ENCODE measurements around the gene CMTM5.

Gene CMTM5

GRCh38 chr14:23366426-23366921 is 10.4 kb upstream of the CMTM5 start:
- peak overlapping the region; percentile 22 for H3K27ac ChIP-seq (ENCODE audit: low read depth, low read length)

GRCh38 chr14:23370221-23370620 is 6.6 kb upstream of the CMTM5 start:
- H3K4ac ChIP-seq (ENCODE audit: low read depth, low read length): no peak overlapping the region
- H3K4me2 ChIP-seq (ENCODE audit: low read length): no peak overlapping the region
- no peak overlapping the region for H2BK12ac ChIP-seq (ENCODE audit: low read length)
- no CpG with 5 or more reads among the region's 1 CpG for WGBS (ENCODE audit: extremely low coverage, insufficient coverage, insufficient read length)
- H3K14ac ChIP-seq (ENCODE audit: low read length): no peak overlapping the region
- H2AK5ac ChIP-seq (ENCODE audit: low read length): no peak overlapping the region
- H4K12ac ChIP-seq (ENCODE audit: low read depth, low read length): no peak overlapping the region
- H2BK5ac ChIP-seq (ENCODE audit: low read depth, low read length, poor library complexity): no peak overlapping the region
- peaks cover 0 to 5% of the 10 kb centered on the region in 2 experiments for H3K4me1 ChIP-seq (ENCODE audit: control insufficient read depth in 1 of 2, insufficient read depth in 2 of 2, low read length in 2 of 2)
- DNase-seq: no peak
- H3K9me3 ChIP-seq (ENCODE audit: insufficient read depth, low read depth, low read length): peaks cover 2% of the 10 kb centered on the region
- no peak overlapping the region for H3K27ac ChIP-seq (ENCODE audit: low read depth, low read length)
- H4K91ac ChIP-seq (ENCODE audit: low read depth, low read length): no peak overlapping the region
- H3K36me3 ChIP-seq (ENCODE audit: control insufficient read depth in 1 of 2, insufficient read depth in 2 of 2, low read length in 2 of 2): no peaks in the 10 kb centered on the region
- H3K27me3 ChIP-seq (ENCODE audit: insufficient read depth, low read length): no peaks in the 10 kb centered on the region
- H3K9ac ChIP-seq (ENCODE audit: low read length): no peak overlapping the region
- H2AFZ ChIP-seq (ENCODE audit: insufficient read depth, low read length, poor library complexity): no peak overlapping the region
- H3K23ac ChIP-seq (ENCODE audit: low read length): no peak overlapping the region
- H3K18ac ChIP-seq (ENCODE audit: low read length): no peak overlapping the region
- no peak overlapping the region for H3K4me3 ChIP-seq (ENCODE audit: low read depth, low read length)
- no peak overlapping the region for H4K8ac ChIP-seq (ENCODE audit: low read depth, low read length)
- peaks cover 8% of the 10 kb centered on the region for H3K79me2 ChIP-seq (ENCODE audit: control insufficient read depth, insufficient read depth, low read length, poor library complexity)
- peaks cover 12% of the 10 kb centered on the region for H3K79me1 ChIP-seq (ENCODE audit: low read length)
- H2BK120ac ChIP-seq (ENCODE audit: insufficient read depth, low read length, poor library complexity): no peak overlapping the region

More at GRCh38 chr14:23366426-23366921, 10.4 kb upstream of the CMTM5 start:
- H3K9me3 ChIP-seq (ENCODE audit: insufficient read depth, low read depth, low read length): peaks cover 2% of the 10 kb centered on the region
- H2AFZ ChIP-seq (ENCODE audit: insufficient read depth, low read length, poor library complexity): no peak overlapping the region
- H3K4me3 ChIP-seq (ENCODE audit: low read depth, low read length): peak overlapping the region; percentile 52
- WGBS (ENCODE audit: extremely low coverage, insufficient coverage, insufficient read length): no CpG with 5 or more reads among the region's 34 CpGs
- no peak overlapping the region for H2BK5ac ChIP-seq (ENCODE audit: low read depth, low read length, poor library complexity)
- H3K14ac ChIP-seq (ENCODE audit: low read length): peak overlapping the region; percentile 22
- H3K27me3 ChIP-seq (ENCODE audit: insufficient read depth, low read length): no peaks in the 10 kb centered on the region
- peak overlapping the region; percentile 13 for H4K91ac ChIP-seq (ENCODE audit: low read depth, low read length)
- H3K4me1 ChIP-seq (ENCODE audit: control insufficient read depth in 1 of 2, insufficient read depth in 2 of 2, low read length in 2 of 2): peaks cover 7 to 17% of the 10 kb centered on the region in 2 experiments
- H3K79me2 ChIP-seq (ENCODE audit: control insufficient read depth, insufficient read depth, low read length, poor library complexity): peaks cover 19% of the 10 kb centered on the region
- H3K36me3 ChIP-seq (ENCODE audit: control insufficient read depth in 1 of 2, insufficient read depth in 2 of 2, low read length in 2 of 2): peaks cover 0 to 1% of the 10 kb centered on the region in 2 experiments
- peak overlapping the region; percentile 9 for H2AK5ac ChIP-seq (ENCODE audit: low read length)
- no peak overlapping the region for H2BK12ac ChIP-seq (ENCODE audit: low read length)
- H2BK120ac ChIP-seq (ENCODE audit: insufficient read depth, low read length, poor library complexity): peak overlapping the region; percentile 9
- peak overlapping the region; percentile 8 for H4K8ac ChIP-seq (ENCODE audit: low read depth, low read length)
- no peak overlapping the region for H3K4ac ChIP-seq (ENCODE audit: low read depth, low read length)
- H3K23ac ChIP-seq (ENCODE audit: low read length): no peak overlapping the region
- H3K4me2 ChIP-seq (ENCODE audit: low read length): peak overlapping the region; percentile 53
- peak overlapping the region; percentile 4 for H3K18ac ChIP-seq (ENCODE audit: low read length)
- peaks cover 23% of the 10 kb centered on the region for H3K79me1 ChIP-seq (ENCODE audit: low read length)
- H3K9ac ChIP-seq (ENCODE audit: low read length): peak overlapping the region; percentile 9
- peak in 1 of 2 donors; percentile 54 for DNase-seq
- no peak overlapping the region for H4K12ac ChIP-seq (ENCODE audit: low read depth, low read length)

GRCh38 chr14:23371865-23372264 is 5.0 kb upstream of the CMTM5 start:
- Histone ChIP-seq H3K79me2 (ENCODE audit: control insufficient read depth, insufficient read depth, low read length, poor library complexity) (no peaks in the 10 kb centered on the region), H3K79me1 (ENCODE audit: low read length) (no peaks in the 10 kb centered on the region), H3K9ac (ENCODE audit: low read length) (no peak overlapping the region), H3K36me3 (ENCODE audit: control insufficient read depth in 1 of 2, insufficient read depth in 2 of 2, low read length in 2 of 2) (no peaks in the 10 kb centered on the region), H4K91ac (ENCODE audit: low read depth, low read length) (no peak overlapping the region), H3K4me3 (ENCODE audit: low read depth, low read length) (no peak overlapping the region), H4K12ac (ENCODE audit: low read depth, low read length) (no peak overlapping the region), H2BK5ac (ENCODE audit: low read depth, low read length, poor library complexity) (no peak overlapping the region), H3K4ac (ENCODE audit: low read depth, low read length) (no peak overlapping the region), H3K18ac (ENCODE audit: low read length) (no peak overlapping the region), H3K27me3 (ENCODE audit: insufficient read depth, low read length) (no peaks in the 10 kb centered on the region), H2BK120ac (ENCODE audit: insufficient read depth, low read length, poor library complexity) (no peak overlapping the region), H3K4me2 (ENCODE audit: low read length) (no peak overlapping the region), H3K14ac (ENCODE audit: low read length) (no peak overlapping the region), H3K4me1 (ENCODE audit: control insufficient read depth in 1 of 2, insufficient read depth in 2 of 2, low read length in 2 of 2) (peaks cover 0 to under 1% of the 10 kb centered on the region in 2 experiments), H3K9me3 (ENCODE audit: insufficient read depth, low read depth, low read length) (peaks cover 2% of the 10 kb centered on the region), H3K27ac (ENCODE audit: low read depth, low read length) (no peak overlapping the region), H3K23ac (ENCODE audit: low read length) (no peak overlapping the region), H4K8ac (ENCODE audit: low read depth, low read length) (no peak overlapping the region), H2AK5ac (ENCODE audit: low read length) (no peak overlapping the region), H2BK12ac (ENCODE audit: low read length) (no peak overlapping the region), H2AFZ (ENCODE audit: insufficient read depth, low read length, poor library complexity) (no peak overlapping the region)
- DNase-seq: no peak
- WGBS (ENCODE audit: extremely low coverage, insufficient coverage, insufficient read length): no CpG with 5 or more reads among the region's 1 CpG

GRCh38 chr14:23372509-23372908 is 4.3 kb upstream of the CMTM5 start, which contains the start of gene IL25:
Gene IL25, plus strand, starts transcription at chr14:23372809.
- H3K4me3 ChIP-seq (ENCODE audit: low read depth, low read length): no peak within 1 kb of the TSS
- H2BK5ac ChIP-seq (ENCODE audit: low read depth, low read length, poor library complexity): no peak within 1 kb of the TSS
- WGBS (ENCODE audit: extremely low coverage, insufficient coverage, insufficient read length): no CpG with 5 or more reads among the region's 2 CpGs
- H2AK5ac ChIP-seq (ENCODE audit: low read length): no peak within 1 kb of the TSS
- no peaks in the 10 kb centered on the region for H3K4me1 ChIP-seq (ENCODE audit: control insufficient read depth in 1 of 2, insufficient read depth in 2 of 2, low read length in 2 of 2)
- H3K4me2 ChIP-seq (ENCODE audit: low read length): no peak within 1 kb of the TSS
- no peak within 1 kb of the TSS for H4K12ac ChIP-seq (ENCODE audit: low read depth, low read length)
- no peaks in the 10 kb centered on the region for H3K36me3 ChIP-seq (ENCODE audit: control insufficient read depth in 1 of 2, insufficient read depth in 2 of 2, low read length in 2 of 2)
- H2BK120ac ChIP-seq (ENCODE audit: insufficient read depth, low read length, poor library complexity): no peak within 1 kb of the TSS
- no peak within 1 kb of the TSS for H3K27ac ChIP-seq (ENCODE audit: low read depth, low read length)
- H2BK12ac ChIP-seq (ENCODE audit: low read length): no peak within 1 kb of the TSS
- no peak within 1 kb of the TSS for H4K8ac ChIP-seq (ENCODE audit: low read depth, low read length)
- no peak within 1 kb of the TSS for H4K91ac ChIP-seq (ENCODE audit: low read depth, low read length)
- no peak within 1 kb of the TSS for H3K4ac ChIP-seq (ENCODE audit: low read depth, low read length)
- H3K79me2 ChIP-seq (ENCODE audit: control insufficient read depth, insufficient read depth, low read length, poor library complexity): no peaks in the 10 kb centered on the region
- H3K79me1 ChIP-seq (ENCODE audit: low read length): no peaks in the 10 kb centered on the region
- no peaks in the 10 kb centered on the region for H3K27me3 ChIP-seq (ENCODE audit: insufficient read depth, low read length)
- no peak for DNase-seq
- peaks cover 2% of the 10 kb centered on the region for H3K9me3 ChIP-seq (ENCODE audit: insufficient read depth, low read depth, low read length)
- H3K9ac ChIP-seq (ENCODE audit: low read length): no peak within 1 kb of the TSS
- H3K23ac ChIP-seq (ENCODE audit: low read length): no peak within 1 kb of the TSS
- H2AFZ ChIP-seq (ENCODE audit: insufficient read depth, low read length, poor library complexity): no peak within 1 kb of the TSS
- H3K14ac ChIP-seq (ENCODE audit: low read length): no peak within 1 kb of the TSS
- no peak within 1 kb of the TSS for H3K18ac ChIP-seq (ENCODE audit: low read length)

Measured in trophoblast cell (in vitro differentiated cells and primary cell).